GM20000 (cell line): ENCODE results near the gene DENND2A.
"Not testable (repeated sequence)": the region's sequence is repeated elsewhere in the genome, so short reads cannot be mapped to it uniquely, and the experiment has no call there.

Source experiments
- DNase-seq: peaks from one replicate; pipeline ENCODE4 v3.0.0; 2012; ENCODE audit warnings: low spot score
- TF ChIP-seq, protein P1 (sequence below): IDR thresholded peaks from 2 replicates; pipeline ENCODE4 v1.5.1; 2012; ENCODE audit warnings: mild to moderate bottlenecking, control low read depth; ENCODE audit errors: extremely low read depth, missing control alignments

The DENND2A gene

DNA sequence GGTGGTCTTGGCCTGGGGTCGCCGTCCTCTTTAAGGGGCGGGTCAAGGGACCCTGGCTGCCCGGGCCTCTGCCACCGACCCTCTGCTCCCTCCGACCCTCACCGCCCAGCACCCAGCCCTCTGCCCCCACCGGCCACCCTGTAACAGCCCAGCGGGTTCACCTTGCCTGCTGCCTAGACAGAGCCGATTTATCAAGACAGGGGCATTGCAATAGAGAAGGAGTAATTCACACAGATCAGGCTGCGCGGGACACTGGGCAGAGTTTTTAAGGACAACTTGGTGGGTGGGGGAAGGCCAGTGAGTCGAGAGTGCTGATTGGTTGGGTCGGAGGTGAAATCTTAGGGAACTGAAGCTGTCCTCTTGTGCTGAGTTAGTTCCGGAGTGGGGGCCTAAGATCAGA, 31.4 kb upstream of the DENND2A start:
- no peak for DNase-seq
- TF ChIP-seq, protein P1, sequence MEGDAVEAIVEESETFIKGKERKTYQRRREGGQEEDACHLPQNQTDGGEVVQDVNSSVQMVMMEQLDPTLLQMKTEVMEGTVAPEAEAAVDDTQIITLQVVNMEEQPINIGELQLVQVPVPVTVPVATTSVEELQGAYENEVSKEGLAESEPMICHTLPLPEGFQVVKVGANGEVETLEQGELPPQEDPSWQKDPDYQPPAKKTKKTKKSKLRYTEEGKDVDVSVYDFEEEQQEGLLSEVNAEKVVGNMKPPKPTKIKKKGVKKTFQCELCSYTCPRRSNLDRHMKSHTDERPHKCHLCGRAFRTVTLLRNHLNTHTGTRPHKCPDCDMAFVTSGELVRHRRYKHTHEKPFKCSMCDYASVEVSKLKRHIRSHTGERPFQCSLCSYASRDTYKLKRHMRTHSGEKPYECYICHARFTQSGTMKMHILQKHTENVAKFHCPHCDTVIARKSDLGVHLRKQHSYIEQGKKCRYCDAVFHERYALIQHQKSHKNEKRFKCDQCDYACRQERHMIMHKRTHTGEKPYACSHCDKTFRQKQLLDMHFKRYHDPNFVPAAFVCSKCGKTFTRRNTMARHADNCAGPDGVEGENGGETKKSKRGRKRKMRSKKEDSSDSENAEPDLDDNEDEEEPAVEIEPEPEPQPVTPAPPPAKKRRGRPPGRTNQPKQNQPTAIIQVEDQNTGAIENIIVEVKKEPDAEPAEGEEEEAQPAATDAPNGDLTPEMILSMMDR: no peak

DNA sequence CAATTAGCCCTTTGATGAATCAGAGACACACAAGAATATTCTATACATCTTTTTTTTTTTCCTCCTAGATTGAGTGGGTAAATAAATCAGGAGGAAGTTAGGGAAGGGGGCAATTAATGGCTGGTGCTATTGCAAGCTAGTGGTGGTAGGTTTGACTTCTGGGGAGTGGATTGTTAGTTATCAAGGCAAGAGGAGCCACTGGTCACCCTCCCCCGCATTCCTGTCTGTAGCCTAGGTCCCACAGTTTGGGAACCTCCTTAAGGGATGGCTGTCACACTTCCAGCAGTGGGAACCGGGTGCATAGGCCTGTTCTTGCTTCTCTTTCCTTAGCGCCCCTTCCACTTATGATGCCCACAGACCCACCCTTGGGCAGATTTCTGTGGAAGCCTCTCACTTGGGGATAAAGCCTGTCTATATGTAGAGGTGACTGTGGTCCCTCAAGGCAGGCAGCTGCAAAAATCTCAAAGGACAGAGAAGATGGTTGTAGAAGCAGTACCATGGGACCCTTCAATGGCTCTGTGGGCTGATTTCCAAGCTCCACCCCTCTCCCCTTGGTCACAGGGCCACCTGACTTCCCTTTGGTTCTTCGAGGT, 29.8 kb upstream of the DENND2A start:
- no peak for DNase-seq
- TF ChIP-seq, protein P1: no peak

DNA sequence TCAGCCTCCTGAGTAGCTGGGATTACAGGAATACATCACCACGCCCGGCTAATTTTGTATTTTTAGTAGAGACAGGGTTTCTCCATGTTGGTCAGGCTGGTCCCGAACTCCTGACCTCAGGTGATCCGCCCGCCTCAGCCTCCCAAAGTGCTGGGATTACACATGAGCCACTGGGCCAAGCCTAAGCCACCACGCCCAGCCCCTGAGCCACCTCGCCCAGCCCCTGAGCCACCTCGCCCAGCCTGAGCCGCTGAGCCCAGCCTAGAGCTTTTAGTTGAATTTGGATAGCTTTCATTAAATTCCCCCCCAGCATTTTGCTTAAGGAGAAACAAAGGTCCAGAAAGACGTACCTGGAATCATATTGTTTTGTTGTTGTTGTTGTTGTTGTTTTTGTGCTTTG, 29.2 kb upstream of the DENND2A start:
- DNase-seq: not testable (repeated sequence)

DNA sequence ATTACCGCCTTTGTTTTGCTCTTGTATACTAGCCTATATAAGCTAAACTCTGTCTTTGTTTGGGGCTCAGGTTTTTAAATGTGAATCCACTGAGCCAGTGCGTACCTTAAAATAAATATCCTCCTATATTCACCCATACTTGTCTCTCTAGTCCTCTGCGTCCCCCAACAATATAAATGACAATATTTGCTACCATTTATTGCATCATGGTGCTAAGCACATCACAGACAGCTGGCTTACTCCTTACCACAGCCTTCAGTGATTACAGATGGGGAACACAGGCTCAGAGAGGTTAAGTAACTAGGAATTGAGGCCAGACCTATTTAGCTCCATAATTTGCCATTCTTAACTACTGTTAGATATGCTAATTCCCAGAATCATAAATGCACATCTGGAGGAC, 28.7 kb upstream of the DENND2A start:
- DNase-seq: no peak
- TF ChIP-seq, protein P1: no peak

DNA sequence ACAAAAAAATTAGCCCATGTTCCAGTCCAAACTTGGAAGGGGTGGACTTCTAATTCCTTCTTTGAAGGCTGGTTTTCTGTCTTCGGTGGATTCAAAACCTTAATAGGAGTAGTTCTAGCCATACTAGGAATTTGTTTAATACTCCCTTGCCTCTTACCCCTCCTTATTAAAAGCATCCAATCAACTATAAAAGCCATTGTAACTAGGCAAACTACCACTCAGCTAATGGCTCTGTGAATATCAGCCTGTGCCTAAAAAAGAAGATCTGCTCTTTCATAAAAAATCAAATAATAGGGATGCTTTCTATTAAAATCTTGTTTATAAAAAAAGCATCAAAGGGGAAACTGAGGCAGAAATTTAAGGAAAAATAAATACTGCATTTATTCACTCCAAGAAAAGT, 28.0 kb upstream of the DENND2A start:
- TF ChIP-seq, protein P1: no peak
- DNase-seq: no peak

DNA sequence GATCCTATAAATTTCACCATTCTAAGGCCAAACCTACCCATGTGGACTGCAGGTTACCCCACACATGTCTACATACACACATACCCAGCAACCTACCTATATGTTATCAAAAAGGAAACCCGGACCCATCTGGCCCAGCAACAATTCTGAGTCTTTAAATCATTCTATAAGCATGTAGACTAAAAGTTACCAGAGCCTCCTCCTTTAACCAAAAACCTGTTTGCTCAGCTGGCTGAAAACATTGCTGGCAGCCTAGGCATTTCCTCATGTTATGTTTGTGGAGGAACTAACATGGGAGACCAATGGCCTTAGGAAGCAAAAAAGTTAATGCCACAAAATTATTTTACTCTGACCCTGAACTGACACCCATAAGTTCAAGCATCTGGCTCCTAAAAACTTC, 26.9 kb upstream of the DENND2A start:
- TF ChIP-seq, protein P1: no peak

DNA sequence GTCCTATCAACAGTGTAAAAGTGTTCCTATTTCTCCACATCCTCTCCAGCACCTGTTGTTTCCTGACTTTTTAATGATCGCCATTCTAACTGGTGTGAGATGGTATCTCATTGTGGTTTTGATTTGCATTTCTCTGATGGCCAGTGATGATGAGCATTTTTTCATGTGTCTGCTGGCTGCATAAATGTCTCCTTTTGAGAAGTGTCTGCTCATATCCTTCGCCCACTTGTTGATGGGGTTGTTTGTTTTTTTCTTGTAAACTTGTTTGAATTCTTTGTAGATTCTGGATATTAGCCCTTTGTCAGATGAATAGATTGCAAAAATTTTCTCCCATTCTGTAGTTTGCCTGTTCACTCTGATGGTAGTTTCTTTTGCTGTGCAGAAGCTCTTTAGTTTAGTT, 22.3 kb upstream of the DENND2A start:
- DNase-seq: not testable (repeated sequence)

More for the DNA sequence above, 26.9 kb upstream of the DENND2A start:
- no peak for DNase-seq

DNA sequence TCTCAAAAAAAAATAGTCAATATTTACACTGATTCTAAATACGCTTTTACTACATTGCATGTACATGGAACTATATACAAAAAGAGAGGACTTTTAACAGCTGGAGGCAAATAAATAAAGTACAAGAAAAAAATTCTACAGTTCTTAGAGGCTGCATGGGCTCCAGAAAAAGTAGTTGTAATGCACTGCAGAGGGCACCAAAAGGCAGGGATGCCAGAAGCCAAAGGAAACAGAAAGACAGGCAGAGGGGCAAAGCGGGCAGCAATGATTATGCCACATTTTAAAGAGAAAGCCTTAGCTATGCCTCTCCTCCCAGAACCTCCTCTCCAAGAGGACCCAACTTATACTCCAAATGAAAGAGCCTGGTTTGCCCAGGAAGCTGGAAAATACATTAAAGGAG, 20.5 kb upstream of the DENND2A start:
- TF ChIP-seq, protein P1: no peak
- no peak for DNase-seq
